ENCODE measurements around the gene SYCE1. TPM values are rescaled to one million over a fixed set of nuclear protein-coding genes. Genes with fewer than 3 reads are reported as not detected.
"Not testable (repeated sequence)": the region's sequence is repeated elsewhere in the genome, so short reads cannot be mapped to it uniquely, and the experiment has no call there.

Gene SYCE1
- polyA plus RNA-seq, 3 donors, result 1.4 to 5.4 (median 2.2) TPM

DNA sequence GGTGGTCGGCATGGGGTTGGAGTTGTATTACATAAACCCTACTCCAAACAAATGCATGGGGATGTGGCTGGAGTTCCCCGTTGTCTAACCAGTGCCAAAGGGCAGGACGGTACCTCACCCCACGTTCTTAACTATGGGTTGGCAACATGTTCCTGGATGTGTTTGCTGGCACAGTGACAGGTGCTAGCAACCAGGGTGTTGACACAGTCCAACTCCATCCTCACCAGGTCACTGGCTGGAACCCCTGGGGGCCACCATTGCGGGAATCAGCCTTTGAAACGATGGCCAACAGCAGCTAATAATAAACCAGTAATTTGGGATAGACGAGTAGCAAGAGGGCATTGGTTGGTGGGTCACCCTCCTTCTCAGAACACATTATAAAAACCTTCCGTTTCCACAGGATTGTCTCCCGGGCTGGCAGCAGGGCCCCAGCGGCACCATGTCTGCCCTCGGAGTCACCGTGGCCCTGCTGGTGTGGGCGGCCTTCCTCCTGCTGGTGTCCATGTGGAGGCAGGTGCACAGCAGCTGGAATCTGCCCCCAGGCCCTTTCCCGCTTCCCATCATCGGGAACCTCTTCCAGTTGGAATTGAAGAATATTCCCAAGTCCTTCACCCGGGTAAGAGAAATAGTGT lies 38.3 kb downstream of the SYCE1 start, which contains the start of gene CYP2E1:
Gene CYP2E1 (plus strand): TSS at position 407 of the 632 bp plus-strand sequence. CDS start 33 bp downstream, at position 440.
- WGBS, 3 donors, result 72 to 75% (median 73%) methylated on average over 16 of the region's 16 CpGs
- H3K27ac ChIP-seq (ENCODE audit: low read depth, low read length), result no peak within 1 kb of the TSS

DNA sequence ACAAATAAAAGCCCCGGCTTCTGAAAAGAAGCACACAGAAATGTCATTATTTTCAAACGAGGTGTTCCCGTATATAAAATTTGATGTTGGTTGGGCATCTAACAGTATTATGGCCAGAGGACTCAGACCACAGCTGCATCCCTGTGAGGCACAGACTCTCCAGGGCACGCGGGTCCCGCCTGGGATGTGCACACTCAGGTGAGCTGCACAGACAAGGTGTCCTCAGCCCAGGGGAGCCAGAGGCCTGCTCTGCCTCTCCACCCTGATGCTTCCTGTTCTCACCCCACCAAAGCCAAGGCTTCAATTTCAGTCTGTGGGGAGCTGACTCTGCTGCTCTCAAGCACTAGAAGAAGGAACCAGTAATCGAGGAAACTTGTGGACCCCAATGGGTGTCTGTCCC lies 39.9 kb downstream of the SYCE1 start:
- H3K27ac ChIP-seq (ENCODE audit: low read depth, low read length), result no peak overlapping the region
- 90 to 91% (median 90%) methylated on average over 7 of the region's 7 CpGs for WGBS, 3 donors

DNA sequence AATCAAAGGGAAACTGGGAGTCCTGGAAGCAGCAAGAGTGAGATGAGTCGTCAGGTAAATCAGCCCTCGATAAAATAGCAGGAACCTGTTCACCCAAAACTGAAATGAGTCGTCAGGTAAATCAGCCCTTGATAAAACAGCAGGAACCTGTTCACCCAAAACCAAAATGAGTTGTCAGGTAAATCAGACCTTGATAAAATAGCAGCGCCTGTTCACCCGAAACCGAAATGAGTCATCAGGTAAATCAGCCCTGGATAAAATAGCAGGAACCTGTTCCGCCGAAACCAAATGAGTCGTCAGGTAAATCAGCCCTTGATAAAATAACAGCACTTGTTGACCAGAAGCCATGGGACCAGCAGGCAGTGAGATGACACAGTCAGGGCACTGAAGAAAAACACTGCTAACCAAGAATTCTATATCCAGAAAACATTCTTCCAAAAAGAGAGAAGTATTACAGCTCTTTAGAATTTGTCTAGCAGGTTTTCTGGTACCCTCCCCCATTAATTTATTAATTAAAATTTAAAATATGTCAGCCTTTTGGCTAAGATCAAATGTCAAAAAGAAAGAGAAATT lies 41.7 kb downstream of the SYCE1 start:
- WGBS, 3 donors, result 88 to 92% (median 90%) methylated on average over 9 of the region's 9 CpGs
- H3K27ac ChIP-seq (ENCODE audit: low read depth, low read length), result no peak overlapping the region

DNA sequence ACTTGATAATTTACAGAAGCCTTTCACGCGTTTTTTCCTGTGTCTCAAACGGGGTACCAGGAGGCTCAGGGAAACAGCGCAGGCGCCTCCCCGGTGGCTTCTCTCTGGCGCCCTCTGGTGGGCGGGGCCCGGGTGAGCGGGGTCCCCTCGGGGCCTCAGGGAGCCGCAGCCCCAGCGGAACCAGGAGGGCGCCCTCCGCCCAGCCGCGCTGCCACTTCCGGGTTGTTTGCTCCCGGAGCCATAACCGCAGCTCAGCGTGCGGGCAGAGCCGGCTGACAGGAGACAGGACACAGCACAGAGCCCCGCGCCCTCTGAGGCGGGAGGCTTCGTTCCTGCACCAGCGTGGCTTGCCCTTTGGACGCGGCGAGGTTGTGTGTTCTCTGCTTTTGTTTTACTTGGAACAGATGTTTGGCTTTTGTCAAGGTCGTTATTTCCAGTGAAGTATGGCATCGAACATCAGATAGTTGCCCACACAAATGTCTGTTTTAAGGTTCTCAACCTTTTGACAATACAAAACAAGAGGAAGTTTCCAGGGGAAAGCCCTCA lies 45.1 kb downstream of the SYCE1 start:
- H3K27ac ChIP-seq (ENCODE audit: low read depth, low read length), result no peak overlapping the region
- 1 to 4% (median 2%) methylated on average over 29 to 33 of the region's 33 CpGs for WGBS, 3 donors

GRCh38 chr10:133518517-133518916 lies 46.9 kb downstream of the SYCE1 start:
- H3K27ac ChIP-seq (ENCODE audit: low read depth, low read length), result not testable (repeated sequence)
- WGBS, 3 donors, result 76 to 85% (median 84%) methylated on average over 5 of the region's 5 CpGs

GRCh38 chr10:133516057-133516456 lies 49.3 kb downstream of the SYCE1 start:
- WGBS, 3 donors, result 48 to 61% (median 59%) methylated on average over 4 of the region's 4 CpGs

DNA sequence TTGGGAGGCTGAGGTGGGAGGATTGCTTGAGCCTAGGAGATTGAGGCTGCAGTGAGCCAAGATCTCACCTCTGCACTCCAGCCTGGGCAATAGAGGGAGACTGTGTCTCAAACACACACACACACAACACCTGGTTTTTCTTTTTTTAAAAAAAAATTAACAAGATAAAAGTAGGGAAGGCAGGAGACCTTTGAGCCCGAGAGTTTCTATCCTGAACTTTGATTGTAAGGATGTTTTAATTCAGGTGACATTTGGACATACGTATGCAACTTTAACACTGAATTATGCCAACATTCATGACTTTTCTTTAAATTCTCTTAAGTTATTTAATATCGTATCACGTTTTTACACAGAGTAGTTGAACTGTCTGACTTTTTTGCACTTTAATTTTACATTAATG lies 49.9 kb downstream of the SYCE1 start:
- H3K27ac ChIP-seq (ENCODE audit: low read depth, low read length), result no peak overlapping the region
- WGBS, 3 donors, result 70 to 74% (median 72%) methylated on average over 4 of the region's 4 CpGs

More at GRCh38 chr10:133516057-133516456, 49.3 kb downstream of the SYCE1 start:
- no peak overlapping the region for H3K27ac ChIP-seq (ENCODE audit: low read depth, low read length)

GRCh38 chr10:133511907-133512528 lies 53.4 kb downstream of the SYCE1 start:
- 21 to 51% (median 46%) methylated on average over 4 of the region's 4 CpGs for WGBS, 3 donors
- H3K27ac ChIP-seq (ENCODE audit: low read depth, low read length), result no peak overlapping the region

DNA sequence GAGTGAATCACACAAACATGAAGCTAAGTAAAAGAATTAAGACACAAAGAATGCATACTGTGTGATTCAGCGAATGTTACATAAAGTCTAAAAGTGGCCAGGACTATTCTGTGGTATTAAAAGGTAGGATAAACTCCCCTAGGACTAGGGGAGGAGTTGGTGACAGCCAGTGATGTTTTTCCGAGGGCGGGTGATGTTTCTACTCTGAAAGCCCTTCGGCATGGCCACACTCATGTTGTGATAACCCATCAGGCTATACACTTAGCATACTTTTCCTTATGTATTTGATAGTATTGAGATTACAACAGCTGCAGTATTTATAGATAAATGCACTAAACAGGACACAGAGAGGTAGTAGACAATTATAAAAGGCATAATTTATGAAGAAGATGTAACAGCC lies 54.0 kb downstream of the SYCE1 start:
- H3K27ac ChIP-seq (ENCODE audit: low read depth, low read length), result no peak overlapping the region
- WGBS, 3 donors, result 45 to 79% (median 73%) methylated on average over 4 of the region's 4 CpGs

DNA sequence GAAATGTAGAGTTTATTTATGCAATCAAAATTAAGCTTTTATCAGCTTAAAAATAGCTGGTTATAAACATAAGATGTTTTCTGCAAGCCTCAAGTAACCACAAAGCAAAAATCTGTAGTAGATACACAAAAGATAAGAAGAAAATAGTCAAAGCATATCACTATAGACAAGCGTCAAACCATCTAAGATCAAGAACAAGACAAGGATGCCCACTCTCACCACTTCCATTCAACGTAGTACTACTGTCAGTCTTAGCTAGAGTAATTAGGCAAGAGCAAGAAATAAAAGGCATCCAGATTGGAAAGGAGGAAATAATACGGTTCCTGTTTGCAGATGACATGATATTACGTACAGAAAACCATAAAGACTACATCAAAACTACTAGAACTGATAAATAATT lies 55.7 kb downstream of the SYCE1 start:
- no peak overlapping the region for H3K27ac ChIP-seq (ENCODE audit: low read depth, low read length)
- 72 to 85% (median 73%) methylated on average over 4 of the region's 4 CpGs for WGBS, 3 donors

Other genes with a start within 250 kb of the SYCE1 start
- gene CALY, start 228.7 kb downstream of the SYCE1 start, polyA plus RNA-seq, result under 1 TPM in 1 of 3 donors, not detected in 2; 0.95 TPM
- under 1 TPM in 2 of 3 donors, not detected in 1; 0.09 to 0.16 TPM for gene PRAP1, start 218.2 kb downstream of the SYCE1 start, polyA plus RNA-seq
- 10 to 100 TPM; 22.1 to 45.1 (median 23.3) TPM for gene FUOM, start 207.6 kb downstream of the SYCE1 start, polyA plus RNA-seq
- 100 to 1,000 TPM in 2 of 3 donors, 10 to 100 TPM in 1; 82.3 to 405 (median 199) TPM for gene ECHS1, start 192.2 kb downstream of the SYCE1 start, polyA plus RNA-seq
- 1 to 10 TPM; 4.5 to 5.7 (median 5.4) TPM for gene PAOX, start 186.3 kb downstream of the SYCE1 start, polyA plus RNA-seq
- 10 to 100 TPM; 33.9 to 40.2 (median 35.9) TPM for gene MTG1, start 171.4 kb downstream of the SYCE1 start, polyA plus RNA-seq
- under 1 TPM; 0.11 to 0.18 (median 0.16) TPM for gene SPRN, start 141.0 kb downstream of the SYCE1 start, polyA plus RNA-seq
- 1 to 10 TPM in 1 of 3 donors, under 1 TPM in 2; 0.91 to 1.3 (median 0.93) TPM for gene SCART1, start 111.6 kb downstream of the SYCE1 start, polyA plus RNA-seq
- gene CYP2E1, start 38.2 kb downstream of the SYCE1 start, polyA plus RNA-seq, result 1 to 10 TPM; 1.3 to 3.1 (median 2.1) TPM
- not detected for gene FRG2B, start 61.2 kb upstream of the SYCE1 start, polyA plus RNA-seq

All from adipose tissue (tissue), 3 donors.